Loucy (cell line): ENCODE data around the gene GLG1.

ENCODE experiments used
- EZH2phosphoT487 ChIP-seq: fragments of 200-600 bp; IDR thresholded peaks from 2 replicates; pipeline ENCODE4 v1.6.1; 2018; ENCODE audit warnings: antibody characterized with exemption, mild to moderate bottlenecking, moderate library complexity, borderline replicate concordance
- TF ChIP-seq, protein P1 (sequence below): fragments of 200-600 bp; sonication (generic); conservative IDR thresholded peaks from 2 replicates; pipeline ENCODE4 v1.5.1; 2014; ENCODE audit warnings: mild to moderate bottlenecking, antibody characterized with exemption, low read length

- TF ChIP-seq, protein P1, sequence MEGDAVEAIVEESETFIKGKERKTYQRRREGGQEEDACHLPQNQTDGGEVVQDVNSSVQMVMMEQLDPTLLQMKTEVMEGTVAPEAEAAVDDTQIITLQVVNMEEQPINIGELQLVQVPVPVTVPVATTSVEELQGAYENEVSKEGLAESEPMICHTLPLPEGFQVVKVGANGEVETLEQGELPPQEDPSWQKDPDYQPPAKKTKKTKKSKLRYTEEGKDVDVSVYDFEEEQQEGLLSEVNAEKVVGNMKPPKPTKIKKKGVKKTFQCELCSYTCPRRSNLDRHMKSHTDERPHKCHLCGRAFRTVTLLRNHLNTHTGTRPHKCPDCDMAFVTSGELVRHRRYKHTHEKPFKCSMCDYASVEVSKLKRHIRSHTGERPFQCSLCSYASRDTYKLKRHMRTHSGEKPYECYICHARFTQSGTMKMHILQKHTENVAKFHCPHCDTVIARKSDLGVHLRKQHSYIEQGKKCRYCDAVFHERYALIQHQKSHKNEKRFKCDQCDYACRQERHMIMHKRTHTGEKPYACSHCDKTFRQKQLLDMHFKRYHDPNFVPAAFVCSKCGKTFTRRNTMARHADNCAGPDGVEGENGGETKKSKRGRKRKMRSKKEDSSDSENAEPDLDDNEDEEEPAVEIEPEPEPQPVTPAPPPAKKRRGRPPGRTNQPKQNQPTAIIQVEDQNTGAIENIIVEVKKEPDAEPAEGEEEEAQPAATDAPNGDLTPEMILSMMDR, result no peak
- no peak for TF ChIP-seq EZH2phosphoT487
Observed at GRCh38 chr16:74451951-74452758, 154.8 kb downstream of the GLG1 start.
